ENCODE results near the gene FNBP1.

- TF ChIP-seq EZH2 (optimal IDR thresholded peaks at IDR 0.05; ENCODE audit: low read depth, low read length): no peak
- TF ChIP-seq CTCF (IDR thresholded peaks at IDR 0.05; ENCODE audit: low read length): no peak
Measured at GRCh38 chr9:129934780-129935179, 108.2 kb downstream of the FNBP1 start.
